NCI-H82 treated with DMSO at 0.1 percent for 48 hours (cell line): ENCODE data around the gene BPI.
"Not testable (repeated sequence)": the region's sequence is repeated elsewhere in the genome, so short reads cannot be mapped to it uniquely, and the experiment has no call there.

Experiments
- DNase-seq: peaks from one replicate; lab custom pipeline; 2025; ENCODE audit not compliant: unreplicated experiment; lab: John Stamatoyannopoulos, UW

Gene BPI

DNA sequence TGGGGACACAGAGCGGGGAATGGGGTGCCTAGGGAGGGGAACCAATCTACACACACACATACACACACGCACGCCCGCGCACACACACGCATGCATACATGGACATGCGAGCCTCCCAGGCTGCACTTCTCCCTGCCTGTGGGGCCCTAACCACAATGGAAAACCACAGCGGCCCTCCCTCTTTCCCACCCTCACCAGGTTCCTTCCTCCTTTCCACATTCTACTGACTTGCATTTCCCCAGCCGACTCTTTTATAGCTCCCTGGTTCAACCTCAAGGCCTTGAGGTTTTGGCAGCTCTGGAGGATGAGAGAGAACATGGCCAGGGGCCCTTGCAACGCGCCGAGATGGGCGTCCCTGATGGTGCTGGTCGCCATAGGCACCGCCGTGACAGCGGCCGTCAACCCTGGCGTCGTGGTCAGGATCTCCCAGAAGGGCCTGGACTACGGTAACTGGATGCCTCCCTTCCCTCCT, at the start of gene BPI:
TSS of gene BPI (plus strand) at position 249 of the 472 bp plus-strand sequence. CDS start at position 317, 68 bp downstream.
- no peak for DNase-seq

DNA sequence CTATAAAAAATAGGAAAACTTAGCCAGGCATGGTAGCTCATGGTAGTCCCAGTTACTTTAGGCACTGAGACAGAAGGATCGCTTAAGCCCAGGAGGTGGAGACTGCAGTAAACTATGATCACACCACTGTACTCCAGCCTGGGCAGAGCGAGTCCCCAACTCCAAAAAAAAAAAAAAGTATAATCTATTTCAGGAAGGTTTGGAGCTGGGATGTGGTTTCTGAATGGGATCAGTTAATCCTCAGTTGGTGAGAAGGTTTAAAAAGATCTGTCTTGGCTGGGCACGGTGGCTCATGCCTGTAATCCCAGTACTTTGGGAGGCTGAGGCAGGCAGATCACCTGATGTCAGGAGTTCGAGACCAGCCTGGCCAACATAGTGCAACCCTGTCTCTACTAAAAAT, 49.3 kb upstream of the BPI start:
- not testable (repeated sequence) for DNase-seq

DNA sequence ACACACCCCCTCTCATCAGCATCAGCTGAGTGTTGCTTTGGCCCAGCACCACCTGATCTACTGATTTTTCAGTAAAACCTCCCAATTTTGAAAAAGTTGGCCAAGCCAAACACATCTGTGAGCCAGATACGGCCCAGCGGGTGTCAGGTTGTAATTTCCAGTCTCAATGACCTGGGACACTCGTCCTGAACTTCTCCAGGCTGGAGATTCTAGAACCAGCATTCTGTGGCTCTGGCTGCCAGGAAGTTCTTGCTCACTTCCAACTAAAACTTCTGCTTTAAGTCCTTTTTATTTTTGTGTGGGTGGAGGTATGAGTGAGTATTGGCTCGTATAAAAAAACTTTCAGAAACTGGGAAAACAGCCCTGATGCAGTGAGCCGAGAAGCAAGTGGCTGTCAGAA, 48.6 kb upstream of the BPI start:
- DNase-seq = no peak

DNA sequence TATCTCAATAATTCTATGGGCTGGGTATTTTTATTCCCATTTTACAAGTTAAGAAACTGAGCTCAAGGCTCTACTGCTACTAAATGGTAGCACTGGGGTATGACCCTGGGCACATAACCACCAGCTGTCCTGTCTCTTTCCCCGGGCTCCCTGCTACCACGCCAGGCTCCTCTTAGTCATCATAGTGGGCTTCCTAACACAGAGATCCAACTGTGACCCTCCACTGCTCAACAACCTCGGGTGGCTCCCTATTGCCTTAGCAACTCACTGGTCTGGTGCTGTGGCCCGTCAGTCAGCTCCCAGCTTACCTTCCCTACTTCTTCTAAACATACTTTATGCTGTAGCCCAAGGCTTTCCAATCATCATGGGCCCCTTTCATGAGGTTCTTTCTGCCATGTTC, 47.9 kb upstream of the BPI start:
- no peak for DNase-seq

DNA sequence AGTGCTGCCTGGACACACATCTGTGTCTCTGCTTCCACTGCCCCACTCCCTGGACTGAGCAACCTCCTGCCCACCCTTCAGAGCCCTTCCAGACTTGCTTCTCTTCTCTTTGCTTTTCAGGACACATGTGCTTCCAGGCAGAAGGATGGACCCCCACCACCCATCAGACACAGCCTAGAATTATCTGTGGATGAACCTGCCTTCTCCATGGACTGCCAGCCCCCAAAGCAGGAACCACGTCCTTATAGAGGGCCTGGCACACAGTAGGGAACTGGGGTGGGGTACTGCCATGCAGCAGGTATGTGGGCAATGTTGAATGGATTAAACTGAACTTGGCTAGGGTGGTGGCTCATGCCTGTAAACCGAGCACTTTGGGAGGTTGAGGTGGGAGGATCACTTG, 47.0 kb upstream of the BPI start:
- no peak for DNase-seq

DNA sequence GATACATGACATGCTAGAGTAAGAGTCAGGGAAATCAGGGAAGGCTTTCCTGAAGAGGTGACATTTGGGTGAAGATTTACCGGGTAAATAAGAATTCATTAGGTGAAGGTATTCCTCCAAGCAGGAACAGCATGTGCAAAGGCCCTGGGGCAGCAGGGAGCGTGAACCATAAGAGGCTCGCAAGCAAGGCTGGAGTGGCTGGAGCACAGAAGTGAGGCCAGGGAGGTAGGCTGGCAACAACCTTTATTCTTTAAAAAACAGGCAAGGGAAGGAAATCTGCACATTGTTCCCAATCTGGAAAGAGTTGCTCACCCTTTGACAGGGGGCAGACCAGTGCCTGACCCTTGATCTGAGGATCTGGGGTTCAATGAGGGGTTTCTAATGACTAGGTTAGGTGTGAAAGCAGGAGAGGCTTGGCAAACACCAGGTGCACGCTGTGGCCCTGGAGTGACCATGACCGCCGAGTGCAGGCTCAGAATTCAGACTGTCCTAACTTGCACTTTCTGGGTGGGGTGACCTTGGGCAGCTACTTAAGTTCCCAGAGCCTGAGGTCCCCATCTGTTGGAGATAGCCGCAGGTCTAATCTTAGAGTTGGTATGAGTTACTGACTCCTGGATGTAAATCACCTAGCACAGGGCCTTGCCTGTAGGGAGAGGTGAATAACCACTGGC, 45.3 kb upstream of the BPI start:
- peak; percentile 30 for DNase-seq

DNA sequence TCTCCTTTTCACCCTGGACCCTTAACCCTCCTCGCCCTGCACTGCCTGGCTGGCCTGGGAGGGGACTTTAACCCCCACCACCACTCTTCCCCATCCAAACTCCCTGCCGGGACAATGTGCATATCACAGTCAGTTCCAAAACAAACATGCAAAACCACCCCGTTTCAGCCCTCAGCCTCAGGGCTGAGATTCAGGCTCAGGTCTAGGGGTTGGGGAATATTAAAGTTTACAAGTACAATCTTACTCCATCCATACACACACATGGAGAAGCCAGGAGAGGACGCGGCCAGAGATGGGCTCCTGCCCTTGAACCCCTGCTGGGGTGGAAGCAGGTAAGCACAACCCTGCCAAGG, 44.0 kb upstream of the BPI start:
- no peak for DNase-seq

DNA sequence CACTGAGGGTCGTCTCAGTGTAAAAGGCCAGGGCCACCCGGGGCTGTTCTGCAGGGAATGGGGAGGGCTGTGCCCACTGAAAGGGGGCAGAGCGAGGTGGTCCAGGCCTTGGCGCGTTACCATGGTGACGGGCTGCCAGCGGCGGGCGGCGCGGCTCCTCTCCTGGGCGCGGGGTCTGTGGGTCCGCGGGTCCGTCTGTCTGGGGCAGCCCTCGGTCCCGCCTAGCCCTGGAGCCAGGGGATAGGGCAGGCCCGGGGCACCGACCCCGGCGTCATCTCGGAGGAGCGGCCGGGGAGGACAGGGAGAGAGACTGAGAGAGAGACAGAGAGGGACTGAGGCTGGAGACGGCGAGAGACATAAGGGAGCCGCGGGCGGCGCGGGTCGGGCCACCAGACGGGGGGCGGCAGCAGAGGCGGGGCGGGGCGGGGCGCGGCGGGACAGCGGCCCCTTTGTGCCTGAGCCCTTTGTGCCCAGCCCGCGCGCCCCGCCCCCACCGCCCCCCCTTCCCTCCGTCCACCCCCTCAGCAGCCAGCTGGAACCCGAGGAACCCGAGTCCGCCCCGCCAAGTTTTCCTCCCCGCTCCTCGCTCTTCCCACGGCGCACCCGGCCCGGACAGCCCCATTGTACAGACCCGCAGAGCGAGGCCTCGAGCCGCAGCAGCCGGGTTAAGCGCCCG, 43.4 kb upstream of the BPI start, which contains the start of gene KIAA1755:
TSS of gene KIAA1755 (minus strand) at position 358 of the 676 bp plus-strand sequence. CDS start at position 123, 235 bp downstream.
- peak; percentile 21 for DNase-seq

DNA sequence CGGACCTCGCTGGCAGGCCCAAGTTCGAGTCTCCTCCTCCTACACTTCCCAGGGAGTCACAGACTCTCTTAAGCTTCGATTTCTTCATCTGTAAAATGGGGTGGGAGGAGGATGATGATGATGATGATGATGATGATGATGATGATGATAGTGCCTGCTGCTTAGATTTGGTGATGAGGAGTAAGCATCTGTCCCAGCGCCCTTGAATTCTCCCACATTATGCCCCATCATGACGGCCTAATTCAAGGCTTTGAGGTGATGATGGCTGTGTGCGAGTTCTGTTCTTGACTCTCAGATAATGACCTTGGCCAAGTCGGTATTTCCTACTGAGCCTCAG, 42.9 kb upstream of the BPI start:
- no peak for DNase-seq

DNA sequence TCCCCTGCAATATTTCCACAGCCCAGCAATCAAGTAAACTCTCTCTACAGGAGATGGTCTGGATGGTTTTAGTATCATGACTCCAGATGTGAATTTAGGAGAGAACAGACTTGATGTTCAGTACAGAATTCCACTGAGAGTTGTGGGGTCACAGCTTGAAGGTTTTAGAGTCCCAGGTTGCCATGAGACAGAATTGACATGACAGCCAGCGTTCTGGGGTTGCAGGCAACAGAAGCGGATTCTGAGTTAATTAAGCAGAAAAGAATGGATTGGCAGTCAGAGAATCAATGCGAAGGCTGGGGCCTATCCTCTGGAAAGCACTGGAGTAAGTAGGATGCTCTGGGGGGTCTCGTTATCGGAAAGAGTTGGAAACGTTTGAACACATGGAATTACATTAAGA, 41.0 kb upstream of the BPI start:
- DNase-seq = no peak

DNA sequence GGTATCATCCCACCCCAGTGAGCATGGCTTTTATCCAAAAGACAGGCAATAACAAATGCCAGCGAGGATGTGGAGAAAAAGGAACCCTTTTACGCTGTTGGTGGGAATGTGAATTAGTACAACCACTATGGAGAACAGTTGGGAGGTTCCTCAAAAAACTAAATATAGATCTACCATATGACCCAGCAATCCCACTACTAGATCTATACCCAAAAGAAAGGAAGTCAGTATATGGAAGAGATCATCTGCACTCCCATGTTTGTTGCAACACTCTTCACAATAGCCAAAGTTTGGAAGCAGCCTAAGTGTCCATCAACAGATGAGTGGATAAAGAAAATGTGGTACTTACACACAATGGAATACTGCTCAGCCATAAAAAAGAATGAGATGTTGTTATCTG, 37.5 kb upstream of the BPI start:
- DNase-seq = no peak

DNA sequence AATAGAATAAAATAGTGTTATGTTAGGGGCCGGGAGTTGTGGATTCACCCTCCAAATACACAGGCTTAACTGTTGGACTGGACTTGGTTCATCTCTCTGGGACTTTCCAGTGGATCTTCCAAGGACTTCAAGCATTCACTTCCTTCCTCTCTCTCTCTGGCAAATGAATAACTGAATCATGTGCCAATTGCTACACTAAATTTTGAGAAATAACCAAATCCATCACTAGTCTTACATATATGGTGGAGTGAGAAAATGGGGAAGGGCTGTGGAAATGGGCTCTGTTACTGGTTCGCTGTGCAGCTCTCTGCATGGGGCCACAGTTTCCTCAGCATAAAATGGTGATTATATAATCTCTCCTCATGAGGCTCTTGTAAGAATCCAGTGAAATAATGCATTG, 36.7 kb upstream of the BPI start:
- no peak for DNase-seq

DNA sequence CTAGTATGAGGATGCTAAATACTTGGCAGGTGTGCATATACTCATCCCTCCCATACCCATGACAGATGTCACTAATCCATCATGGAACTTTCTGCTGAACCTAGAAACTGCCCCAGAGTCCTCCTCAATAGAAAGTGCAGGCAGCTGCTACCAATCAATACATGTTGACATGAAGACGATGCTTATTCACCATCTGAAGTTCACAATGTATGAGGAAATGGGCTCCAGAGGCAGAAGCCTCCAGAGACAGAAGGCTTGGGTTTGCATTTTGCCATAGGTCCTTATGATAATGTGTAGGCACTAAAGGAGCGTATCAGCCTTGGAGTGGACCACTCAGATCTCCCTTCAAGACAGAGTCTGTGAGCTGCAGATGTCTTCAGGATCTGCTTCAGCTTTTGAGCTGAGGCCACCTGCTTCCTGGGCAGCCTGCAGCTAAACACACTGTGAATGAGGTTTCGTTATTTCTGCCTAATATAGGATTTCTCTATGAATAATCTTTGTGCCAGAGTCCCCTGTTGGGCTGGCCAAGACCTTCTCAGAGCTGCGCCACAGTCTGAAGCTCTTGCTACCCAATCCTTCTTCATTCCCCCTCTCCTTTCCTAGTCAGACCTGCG, 35.9 kb upstream of the BPI start:
- no peak for DNase-seq

DNA sequence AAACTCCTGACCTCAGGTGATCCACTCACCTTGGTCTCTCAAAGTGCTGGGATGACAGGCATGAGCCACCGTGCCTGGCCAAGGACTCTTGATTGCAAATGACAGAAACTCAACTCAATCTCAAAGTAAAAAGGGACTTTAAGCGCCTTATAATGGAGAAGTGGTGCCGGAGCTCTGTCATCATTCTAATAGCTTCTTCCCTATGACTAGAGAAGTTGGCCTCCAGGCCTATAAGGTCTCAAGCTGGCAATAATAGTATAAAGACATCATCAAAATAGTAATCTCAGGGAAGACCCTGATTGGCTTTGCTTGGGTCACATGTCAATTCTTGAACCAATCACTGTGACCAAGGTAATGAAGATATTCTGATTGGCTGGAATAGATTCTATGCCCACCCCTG, 34.9 kb upstream of the BPI start:
- no peak for DNase-seq

DNA sequence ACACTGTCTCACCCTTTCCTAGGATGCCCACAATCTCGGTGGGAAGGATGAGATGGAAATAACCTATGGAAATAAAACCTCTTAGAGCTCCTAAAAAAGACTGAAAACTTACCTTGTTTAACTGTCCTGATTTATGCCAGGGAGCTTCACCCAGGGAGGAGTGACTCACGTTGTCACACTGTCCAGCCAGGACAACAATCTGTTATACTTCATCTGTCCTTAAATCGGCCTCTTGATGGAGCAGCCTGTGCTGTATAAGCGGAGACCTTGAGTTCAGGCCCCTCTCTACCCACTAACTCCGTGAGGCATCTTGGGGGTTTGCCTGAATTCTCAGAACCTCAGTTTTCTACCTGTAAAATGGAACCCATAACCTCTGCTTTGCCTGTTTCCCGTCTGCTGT, 34.2 kb upstream of the BPI start:
- no peak for DNase-seq

DNA sequence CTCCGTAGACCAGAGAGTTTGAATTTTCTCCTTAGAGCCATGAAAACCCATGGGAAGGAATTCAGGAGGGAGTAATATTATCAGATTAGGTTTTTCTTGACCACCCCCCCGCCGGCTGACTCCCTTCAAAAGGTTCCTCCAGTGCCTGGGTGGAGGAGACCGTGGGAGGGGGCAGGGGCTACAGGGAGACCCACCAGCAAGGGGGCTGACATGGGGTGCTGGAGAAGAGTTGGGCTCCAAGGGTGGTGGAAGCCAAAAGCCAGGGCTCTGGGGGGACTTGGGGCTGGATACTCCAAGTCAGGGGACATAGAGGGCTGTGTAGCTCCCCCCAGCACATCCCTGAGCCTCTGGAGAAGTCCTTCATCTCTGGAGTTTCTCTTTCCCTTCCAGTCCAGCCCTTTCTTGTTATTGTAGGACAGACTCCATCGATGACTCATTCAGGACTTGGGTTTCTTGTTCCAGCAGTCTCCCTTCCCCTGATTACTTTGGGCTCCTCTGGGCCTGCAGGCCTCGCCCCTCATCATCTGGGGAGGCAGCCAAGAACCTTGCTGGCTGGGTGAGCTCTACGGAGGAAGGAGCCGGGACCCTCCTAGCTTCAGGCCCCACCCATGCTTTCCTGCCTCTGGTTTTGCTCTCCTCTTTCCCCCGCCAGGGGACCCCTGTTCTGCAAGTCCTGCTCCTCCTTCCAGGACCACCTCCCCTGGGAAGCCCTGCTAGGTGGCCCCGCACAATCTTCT, 32.9 kb upstream of the BPI start:
- DNase-seq = no peak

DNA sequence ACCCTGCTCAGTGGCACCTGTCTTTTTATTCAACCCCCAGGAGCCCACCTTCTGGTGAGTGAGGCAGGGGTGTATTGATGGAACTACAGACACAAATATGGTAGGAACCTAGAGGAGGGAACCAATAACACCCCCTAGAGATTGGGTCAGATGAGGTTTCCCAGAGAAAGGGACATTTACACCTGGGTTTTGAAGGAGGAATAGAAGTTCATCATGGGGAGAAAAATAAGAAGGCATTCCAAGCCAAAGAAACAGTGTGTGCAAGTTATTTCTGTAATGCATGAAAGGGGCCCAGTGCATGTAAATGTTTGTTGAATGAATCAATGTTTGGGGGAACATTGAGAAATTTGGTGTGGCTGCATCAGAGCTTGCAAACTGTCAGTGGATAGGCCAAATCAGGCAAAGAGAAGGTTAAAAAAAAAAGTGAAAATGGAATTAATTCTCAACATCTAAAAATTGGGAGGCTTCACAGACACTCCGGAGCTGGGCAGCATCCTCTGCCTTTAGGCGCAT, 32.3 kb upstream of the BPI start:
- no peak for DNase-seq

DNA sequence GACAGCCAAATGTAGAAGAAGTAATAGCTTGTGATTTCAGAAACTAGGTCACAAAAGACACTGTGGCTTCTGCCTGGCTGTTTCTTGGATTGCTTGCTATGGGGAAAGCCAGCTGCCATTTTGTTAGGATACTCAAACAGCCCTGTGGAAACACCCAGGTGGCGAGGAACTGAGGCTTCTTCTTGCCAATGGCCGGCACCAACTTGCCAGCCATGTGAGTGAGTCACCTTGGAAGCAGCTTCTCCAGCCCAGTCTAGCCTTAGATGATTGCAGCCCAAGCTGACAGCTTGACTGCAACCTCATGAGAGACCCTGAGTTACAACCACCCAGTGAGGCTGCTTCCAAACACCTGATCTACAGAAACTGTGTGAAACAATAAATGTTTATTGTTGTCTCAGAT, 31.6 kb upstream of the BPI start:
- no peak for DNase-seq

DNA sequence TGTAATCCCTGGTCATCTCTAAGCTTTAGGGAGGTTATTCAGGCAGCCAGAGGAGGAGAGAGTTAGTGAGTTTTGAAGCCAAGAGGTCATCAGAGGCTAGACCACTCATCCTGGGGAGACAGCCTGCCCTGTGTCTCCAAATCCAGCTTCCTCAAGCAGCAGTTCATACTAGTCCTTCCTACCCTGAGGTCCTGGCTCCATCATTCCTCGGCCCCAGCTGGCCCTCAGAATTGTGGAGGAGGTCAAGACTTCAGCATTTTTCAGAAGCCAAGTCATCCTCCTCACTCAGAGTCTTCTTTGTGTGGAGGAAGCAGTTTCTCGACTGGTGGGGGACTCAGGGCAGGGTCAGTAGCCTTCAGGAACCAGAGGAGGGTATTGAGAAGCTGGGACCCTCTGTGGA, 31.0 kb upstream of the BPI start:
- no peak for DNase-seq

DNA sequence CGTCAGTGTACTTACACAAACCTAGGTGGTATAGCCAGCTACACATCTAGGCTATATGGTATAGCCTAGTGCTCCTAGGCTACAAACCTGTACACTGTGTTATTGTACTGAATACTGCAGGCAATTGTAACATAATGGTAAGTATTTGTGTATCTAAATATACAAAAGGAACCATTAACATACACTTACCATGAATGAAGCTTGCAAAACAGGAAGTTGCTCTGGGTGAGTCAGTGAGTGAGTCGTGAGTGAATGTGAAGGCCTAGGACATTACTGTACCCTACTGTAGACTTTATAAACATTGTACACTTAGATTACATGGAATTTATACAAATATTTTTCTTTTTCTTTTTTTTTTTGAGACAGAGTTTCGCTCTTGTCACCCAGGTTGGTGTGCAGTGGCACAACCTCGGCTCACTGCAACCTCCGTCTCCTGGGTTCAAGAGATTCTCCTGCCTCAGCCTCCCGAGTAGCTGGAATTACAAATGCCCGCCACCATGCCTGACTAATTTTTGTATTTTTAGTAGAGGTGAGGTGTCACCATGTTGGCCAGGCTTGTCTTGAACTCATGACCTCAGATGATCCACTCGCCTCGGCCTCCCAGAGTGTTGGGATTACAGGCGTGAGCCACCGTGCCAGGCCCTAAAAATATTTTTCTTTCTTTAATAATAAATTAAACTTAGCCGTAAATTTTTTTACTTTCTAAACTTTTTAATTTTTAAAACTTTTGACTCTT, 28.0 kb upstream of the BPI start:
- no peak for DNase-seq

DNA sequence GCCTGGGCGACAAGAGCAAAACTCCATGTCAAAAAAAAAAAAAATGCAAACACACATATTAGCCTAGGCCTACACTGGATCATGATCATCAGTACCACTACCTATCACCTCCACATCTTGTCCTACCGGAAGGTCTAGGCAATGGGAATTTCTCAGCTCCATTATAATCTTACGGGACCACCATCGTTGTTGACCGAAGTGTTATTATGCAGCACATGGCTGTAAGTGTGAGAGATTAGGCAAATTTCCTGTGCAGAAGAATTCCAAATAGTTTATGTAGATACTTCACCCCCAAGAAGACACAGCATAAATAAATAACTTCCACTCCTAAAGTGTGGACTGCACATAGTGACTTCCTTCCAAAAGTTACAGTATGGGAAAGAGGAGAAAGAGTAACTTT, 26.7 kb upstream of the BPI start:
- DNase-seq = no peak
